GM18499 (cell line): ENCODE measurements around the gene COX4I2.
"Not testable (repeated sequence)": the region's sequence is repeated elsewhere in the genome, so short reads cannot be mapped to it uniquely, and the experiment has no call there.

Experiments
- ATAC-seq: cut with Tn5 transposase; IDR thresholded peaks from one replicate; pipeline ENCODE4 v1.9.1; 2021; ENCODE audit warnings: moderate number of reproducible peaks; ENCODE audit not compliant: insufficient read depth, unreplicated experiment

The COX4I2 gene

DNA sequence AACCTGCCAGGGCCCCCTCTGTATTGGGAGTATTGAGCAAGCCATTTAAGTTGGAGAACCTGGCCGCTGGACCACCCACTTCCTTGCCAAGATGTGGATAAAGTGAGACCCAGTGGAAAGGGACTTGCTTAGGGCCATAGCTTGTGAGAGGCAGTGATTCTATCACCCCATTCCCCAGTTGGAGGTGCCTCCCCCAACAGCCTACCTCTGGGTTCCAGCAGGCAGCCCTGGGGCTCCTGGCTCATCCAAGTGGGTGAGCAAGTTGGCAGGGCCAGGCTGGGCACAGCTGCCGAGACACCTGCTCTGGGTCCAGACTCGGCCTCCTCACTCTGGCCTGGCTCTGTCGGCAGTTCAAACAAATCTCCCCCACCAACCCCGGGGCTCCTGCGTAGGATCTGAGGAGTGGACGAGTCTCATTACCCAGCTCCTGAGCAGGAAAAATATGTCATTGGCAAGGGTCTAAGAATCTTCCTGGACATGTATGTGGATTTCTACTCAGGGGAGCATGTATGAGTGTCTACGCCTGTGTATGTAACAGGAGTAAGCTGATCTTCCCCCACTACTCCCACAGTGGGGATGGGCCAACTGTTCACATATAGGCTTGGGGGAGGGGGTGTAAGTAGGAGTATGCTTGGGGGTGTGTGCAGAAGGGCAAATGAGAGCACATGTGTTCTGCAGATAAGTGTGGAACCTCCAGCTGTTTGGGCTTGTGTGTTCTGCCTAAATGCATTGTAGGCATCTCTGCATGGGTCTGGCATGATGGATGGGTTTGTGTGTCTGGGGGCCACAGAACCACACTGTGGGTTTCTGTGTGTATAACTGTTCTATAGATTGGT, 30.7 kb upstream of the COX4I2 start:
- ATAC-seq = no peak

DNA sequence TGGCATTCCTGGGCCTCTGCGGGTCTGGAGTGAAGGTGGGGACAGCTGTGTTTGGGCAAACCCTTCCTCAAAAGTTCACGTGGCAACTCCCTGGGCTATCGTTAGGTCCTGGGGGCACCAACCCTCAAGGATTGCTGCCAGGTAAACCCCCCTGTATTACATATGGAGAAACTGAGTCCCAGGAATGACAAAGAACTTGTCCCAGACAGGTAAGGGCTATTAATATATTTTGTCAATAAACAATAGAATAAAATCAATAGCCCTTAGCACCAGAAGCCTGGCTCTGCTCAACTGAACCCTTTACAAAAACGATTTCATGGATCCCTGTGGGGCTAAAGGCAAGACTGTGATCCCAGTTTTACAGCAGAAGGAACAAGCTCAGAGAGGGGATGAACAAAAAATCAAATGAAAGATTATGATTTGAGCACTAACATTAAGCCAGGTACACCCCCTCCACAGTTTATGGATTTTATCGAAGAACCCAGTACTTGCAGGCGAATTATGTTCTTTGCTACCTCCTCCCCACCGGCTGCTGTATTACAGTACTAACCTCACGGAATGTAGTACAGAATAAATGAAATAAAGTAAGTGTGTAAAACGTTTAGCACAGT, 30.0 kb upstream of the COX4I2 start:
- no peak for ATAC-seq

DNA sequence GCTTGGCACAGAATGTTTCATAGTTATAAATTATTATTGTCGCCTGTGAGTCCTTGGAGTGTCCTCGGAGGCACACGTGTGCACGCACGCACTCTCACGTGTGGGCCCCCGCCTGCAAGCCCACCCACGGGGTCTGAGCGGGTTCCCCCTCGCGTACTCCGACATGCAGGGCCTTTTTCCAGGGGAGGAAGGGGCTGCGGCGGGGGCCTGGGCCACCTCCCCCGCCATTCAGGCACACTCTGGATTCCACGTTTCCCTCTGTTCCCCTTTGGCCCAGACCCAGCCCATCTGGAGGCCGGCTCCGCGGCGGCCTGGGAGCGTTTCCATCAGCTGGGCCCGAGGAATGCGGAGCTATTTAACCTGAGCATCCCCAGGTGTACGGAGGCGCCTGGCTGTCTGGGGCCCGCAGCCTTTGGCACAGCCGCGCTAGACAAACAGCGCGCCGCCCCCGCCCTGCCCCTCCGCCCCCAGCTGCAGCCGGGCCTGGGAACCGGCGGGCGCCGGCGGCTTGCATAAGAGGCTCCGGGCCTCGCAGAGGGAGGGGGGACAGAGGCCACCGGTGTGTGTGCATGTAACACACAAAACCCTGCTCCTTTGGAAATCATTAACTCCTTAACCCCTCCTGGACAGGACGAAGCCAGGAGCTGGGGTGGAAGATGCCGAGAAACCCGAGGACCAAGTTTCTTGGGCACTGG, 29.3 kb upstream of the COX4I2 start:
- ATAC-seq = no peak

DNA sequence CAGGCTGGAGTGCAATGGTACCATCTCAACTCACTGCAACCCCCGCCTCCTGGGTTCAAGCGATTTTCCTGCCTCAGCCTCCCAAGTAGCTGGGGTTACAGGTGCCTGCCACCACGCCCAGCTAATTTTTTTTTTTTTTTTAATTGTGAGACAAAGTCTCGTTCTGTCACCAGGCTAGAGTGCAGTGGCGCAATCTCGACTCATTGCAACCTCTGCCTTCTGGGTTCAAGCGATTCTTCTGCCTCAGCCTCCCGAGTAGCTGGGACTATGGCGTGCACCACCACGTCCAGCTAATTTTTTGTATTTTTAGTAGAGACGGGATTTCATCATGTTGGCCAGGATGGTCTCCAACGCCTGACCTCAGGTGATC, 25.5 kb upstream of the COX4I2 start:
- not testable (repeated sequence) for ATAC-seq

DNA sequence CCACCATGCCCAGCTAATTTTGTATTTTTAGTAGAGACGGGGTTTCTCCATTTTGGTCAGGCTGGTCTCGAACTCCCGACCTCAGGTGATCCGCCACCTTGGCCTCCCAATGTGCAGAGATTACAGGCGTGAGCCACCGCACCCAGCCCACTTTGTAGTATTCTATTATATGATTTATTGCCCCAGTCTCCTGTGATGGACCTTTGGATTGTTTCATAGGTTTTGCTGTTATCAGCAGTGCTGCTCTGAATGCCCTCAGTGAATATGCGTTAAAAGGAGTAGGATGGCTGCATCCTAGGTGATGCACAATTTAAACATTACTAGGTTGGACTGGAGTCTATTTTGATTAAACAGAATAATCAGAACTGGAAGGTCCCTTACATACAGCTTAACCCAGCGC, 22.3 kb upstream of the COX4I2 start:
- ATAC-seq = no peak

DNA sequence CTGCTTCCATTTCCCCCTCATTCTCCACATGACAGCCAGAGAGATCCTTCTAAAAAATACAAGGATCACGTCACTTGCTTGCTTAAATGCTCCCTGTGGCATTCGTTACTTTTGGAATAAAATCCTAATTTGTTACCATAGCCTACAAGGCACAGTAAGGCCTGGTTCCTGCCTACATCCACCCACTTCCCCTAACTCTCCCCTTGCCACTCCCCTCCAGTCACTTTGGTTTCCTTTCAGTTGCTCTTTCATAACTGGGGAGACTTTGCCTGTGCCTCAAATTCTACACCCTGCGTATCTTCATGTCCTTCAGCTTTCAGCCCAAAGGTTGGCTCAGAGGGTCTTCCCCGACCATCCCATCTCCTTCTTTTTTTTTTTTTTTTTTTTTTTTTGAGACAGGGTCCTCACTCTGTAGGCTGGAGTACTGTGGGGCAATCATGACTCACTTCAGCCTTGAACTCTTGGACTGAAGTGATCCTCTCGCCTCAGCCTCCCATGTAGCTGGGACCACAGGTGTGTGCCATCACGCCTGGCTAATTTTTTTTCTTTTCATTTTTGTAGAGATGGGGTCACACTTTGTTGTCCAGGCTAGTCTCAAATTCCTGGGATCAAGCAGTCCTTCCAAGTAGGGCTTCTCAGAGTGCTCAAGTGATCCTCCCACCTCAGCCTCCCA, 20.1 kb upstream of the COX4I2 start:
- no peak for ATAC-seq

DNA sequence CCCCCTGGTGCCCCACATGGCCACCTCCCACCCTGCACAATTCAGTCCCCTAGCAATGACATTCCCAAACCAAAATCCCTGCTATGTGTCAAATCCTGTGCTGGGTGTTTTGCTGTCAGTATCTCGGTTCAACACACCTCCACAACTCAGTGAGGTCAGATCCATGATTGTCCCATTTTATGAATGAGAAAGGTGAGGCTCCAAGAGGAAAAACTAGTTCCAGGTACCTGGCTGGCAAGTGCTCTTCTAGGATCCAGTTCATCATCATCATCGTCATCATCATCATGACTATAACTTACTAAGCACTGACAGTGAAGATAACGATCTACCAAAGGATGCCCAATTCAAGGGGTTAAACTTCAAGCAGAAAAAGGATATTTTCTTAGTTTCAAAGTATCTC, 17.5 kb upstream of the COX4I2 start:
- no peak for ATAC-seq

DNA sequence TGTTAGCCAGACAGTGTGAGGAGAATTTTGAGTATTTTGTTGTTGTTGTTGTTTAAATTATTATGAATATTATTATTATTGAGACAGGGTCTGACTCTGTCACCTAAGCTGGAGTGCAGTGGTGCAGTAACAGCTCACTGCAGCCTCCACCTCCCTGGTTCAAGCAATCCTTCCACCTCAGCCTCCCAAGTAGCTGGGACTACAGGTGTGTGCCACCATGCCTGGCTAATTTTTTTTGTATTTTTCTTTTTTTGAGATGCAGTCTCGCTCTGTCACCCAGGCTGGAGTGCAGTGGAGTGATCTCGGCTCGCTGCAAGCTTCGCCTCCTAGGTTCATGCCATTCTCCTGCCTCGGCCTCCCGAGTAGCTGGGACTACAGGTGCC, 14.6 kb upstream of the COX4I2 start:
- ATAC-seq = not testable (repeated sequence)

DNA sequence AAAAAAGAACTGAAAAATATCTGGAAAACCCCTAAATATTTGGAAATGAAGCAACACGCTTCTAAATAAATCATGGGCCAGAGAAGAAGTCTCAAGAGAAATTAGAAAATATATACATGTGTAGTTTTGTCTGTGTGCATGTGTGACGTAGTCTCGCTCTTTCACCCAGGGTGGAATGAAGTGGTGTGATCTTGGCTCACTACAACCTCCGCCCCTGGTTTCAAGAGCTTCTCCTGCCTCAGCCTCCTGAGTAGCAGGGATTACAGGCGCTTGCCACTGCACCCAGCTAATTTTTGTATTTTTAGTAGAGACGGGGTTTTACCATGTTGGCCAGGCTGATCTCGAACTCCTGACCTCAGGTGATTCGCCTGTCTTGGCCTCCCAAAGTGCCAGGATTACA, 11.2 kb upstream of the COX4I2 start:
- not testable (repeated sequence) for ATAC-seq

DNA sequence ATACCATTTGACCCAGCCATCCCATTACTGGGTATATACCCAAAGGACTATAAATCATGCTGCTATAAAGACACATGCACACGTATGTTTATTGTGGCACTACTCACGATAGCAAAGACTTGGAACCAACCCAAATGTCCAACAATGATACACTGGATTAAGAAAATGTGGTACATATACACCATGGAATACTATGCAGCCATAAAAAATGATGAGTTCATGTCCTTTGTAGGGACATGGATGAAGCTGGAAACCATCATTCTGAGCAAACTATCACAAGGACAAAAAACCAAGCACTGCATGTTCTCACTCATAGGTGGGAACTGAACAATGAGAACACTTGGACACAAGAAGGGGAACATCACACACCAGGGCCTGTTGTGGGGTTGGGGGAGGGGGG, 9.7 kb upstream of the COX4I2 start:
- ATAC-seq = not testable (repeated sequence)

DNA sequence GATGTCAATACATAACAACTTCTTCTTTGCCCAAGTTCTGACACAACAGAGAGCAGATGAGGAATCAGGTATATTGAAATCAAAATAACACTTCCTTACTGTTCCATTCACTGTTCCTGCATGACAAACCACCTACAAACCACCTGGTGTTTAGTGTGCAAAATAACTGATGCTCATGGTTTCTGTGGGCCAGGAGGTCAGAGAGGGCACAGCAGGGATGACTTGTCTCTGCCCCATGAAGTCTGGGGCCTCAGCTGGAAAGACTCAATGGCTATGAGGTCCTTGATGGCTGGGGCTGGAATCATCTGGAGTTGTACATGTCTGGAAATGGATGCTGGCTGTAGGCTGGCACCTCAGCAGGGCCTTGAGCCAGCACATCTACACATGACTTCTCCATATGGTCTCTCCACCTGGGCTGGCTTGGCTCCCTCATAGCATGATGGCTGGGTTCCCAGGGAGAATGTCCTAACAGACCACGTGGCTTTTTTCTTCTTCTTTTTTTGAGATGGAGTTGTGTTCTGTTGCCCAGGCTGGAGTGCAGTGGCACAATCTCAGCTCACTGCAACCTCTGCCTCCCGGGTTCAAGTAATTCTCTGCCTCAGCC, 7.4 kb upstream of the COX4I2 start:
- ATAC-seq = no peak

DNA sequence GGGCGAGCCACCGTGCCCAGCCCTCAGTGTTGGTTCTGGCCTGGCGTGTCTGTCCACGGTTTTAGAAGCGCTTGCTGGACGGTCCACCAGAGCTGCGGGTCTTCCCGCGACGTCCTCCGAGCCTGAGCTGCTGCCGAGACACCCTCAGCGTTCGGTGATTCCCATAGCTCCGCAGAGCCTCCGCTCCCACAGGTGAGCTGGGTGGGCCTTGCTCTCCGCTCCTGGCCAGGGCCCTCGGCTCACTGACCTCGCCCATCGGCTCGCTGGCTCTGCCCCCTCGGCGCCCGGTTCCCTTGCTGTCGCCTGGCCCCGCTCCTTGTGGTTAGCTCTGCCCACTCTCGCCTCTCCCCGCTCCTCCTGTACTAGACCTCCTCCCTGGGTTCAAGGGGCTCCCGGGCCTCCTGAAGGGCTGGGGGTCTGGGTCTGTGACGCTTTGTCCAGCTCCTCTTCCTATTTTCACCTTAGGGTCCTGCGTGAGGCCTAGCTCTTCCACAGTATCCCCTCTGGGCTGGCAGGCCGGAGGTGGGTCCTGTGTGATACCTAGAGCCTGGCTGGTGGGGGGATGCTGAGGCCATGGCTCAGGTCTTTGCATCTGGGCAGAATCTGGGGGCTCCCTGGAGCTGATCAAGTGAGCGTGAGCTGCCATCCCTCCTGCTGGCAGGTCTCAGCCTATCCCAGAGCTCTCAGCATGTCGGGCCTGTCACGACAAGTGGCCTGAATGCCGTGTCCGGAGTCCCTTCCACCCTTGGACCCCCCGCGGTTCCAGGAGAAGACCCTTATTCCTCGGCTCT, 5.0 kb upstream of the COX4I2 start:
- no peak for ATAC-seq

DNA sequence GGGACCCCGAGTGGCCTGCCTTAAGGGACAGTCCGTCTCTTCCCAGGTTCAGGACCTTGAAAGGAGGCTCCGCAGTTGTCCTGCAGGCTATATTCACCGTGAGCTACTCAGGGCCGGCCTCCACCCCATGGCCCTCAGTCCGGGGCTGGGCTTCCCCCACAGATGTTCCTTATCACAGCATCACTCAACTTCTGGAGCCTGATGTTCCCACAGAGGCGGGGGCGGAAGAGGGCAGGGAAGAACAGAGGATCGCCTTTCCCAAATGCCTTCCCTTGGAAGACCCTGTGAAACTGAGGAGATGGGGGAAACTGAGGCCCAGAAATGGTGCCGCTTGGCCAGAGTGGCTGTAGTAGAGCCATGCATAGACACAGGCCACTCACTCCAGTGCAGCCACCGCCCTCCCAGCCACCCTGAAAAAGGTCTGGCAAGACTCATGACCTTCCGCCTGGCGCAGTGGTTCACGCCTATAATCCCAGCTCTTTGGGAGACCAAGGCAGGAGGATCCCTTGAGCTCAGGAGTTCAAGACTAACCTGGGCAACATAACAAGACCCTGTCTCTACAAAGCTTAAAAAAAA, 4.3 kb upstream of the COX4I2 start:
- ATAC-seq = no peak

DNA sequence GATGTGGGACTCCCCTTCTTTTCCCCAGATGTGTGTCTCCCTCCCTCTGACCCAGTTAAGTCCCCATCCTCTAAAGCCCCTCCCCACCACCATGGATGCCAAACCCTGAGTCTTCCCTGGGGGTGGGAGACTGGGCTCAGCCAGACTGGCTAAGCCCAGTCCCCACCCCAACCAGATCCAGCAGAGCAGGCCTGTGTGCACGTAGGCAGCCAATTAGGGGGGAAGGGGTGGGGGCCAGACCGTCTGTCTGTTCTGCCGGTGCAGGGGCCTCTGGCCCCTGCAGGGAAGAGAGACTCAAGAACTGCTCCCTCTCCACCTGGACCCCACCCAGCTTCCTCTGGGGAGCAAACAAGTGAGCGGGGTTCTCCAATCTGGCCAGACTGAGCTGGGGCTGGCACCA, 605 bp downstream of the COX4I2 start:
- no peak for ATAC-seq

DNA sequence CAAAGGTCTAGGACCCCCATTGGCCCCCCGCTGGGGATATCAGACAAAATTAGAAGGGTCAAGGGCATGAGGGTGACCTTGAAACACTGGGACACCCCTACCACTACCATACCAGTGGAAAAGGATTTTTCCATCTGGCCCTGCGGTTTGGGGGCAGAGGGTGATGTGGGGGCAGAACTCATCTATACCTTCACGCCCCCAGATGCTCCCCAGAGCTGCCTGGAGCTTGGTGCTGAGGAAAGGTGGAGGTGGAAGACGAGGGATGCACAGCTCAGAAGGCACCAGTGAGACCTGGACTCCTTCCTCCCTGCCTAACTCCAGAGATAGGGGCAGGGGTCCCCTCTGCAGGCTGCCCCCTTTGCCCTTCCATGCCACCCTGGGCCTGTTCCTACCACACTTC, 1.1 kb downstream of the COX4I2 start:
- no peak for ATAC-seq

DNA sequence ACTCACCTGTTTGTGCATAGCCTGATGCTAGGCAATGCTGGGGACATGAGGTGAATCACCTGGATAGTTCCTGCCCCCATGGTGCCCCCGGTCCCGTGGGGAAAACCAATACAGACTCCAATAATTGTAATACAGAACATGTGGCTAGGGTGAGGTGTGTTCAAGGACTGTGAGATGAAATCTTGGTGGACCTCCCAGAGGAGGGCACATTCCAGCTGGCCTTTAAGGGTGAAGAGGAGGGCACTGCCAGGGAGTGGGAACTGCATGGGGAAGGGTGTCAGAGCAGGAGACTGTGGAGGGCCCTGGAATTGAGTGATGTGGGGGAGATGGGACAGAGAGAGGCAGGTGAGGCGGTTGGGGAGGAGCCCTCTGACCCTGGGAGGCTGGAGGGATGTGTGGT, 2.5 kb downstream of the COX4I2 start:
- ATAC-seq = no peak

DNA sequence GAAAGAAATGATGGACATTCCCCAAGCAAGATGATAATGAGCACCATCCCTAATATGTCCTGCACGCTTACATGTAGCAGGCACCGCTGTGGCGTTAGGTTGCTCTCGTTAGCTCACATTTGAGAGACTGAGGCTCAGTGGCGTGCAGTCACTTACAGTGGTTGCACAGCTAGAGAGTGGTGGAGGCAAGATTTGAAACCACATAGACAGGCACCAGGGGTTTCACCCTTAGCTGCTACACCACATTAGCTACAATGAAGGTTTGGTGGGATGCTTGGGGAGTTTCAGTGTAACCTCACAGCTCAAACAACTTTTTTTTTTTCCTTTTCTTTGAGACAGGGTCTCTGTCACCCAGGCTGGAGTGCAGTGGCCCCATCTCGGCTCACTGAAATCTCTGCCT, 3.7 kb downstream of the COX4I2 start:
- ATAC-seq = no peak

DNA sequence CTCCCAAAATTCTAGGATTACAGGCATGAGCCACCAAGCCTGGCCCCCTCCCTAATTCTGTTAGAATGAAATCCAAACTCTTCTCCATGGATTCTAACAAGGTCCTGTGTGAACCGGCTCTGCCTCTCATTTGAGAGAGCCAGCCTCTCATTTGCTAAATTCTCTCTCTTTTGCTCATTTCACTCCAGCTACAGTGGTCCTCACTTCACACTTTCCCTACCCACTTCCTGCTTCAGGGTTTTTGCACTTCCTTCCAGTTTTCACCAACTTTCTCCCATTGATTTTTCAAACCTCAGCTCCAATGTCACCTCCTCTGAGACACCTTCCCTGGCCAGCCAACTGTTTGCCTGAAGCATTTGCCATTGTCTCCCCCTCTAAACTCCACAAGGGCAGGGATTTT, 5.1 kb downstream of the COX4I2 start:
- no peak for ATAC-seq

DNA sequence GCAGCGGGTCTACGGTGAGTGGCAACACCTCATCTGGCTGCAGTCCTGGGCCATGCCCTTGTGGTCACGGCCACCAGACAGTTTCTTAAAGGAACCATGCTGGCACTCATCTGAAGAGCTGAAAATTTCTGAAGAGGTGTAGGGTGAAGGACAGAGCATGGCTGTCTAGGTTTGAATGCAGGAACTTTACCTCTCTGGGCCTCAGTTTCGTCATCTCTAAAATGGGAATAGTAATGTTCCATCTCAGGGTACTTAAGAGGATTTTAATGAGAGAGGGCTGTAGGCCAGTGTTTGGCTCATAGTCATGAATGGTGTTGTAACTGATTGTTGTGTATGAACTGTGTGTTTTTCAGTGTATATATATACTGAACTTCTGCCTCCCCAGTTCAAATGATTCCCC, 5.8 kb downstream of the COX4I2 start:
- ATAC-seq = no peak

DNA sequence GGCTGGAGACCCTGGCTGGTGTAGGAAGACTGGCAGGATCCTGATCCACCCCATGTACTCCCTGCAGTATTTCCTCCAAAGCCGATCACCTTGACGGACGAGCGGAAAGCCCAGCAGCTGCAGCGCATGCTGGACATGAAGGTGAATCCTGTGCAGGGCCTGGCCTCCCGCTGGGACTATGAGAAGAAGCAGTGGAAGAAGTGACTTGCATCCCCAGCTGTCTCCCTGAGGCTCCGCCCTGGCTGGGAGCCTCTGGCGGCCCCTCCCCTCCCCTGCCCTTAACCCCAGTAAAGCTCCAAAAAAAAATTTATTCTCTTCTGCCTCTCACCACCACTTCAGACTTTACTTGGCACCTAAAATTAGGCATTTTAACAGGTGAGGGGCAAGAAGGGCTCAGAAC, 7.0 kb downstream of the COX4I2 start:
- no peak for ATAC-seq
